ENCODE results near the gene OR1D5. TPM values are rescaled to one million over a fixed set of nuclear protein-coding genes. Genes with fewer than 3 reads are reported as not detected.

The OR1D5 gene
- polyA plus RNA-seq, 1 experiment = not detected

DNA sequence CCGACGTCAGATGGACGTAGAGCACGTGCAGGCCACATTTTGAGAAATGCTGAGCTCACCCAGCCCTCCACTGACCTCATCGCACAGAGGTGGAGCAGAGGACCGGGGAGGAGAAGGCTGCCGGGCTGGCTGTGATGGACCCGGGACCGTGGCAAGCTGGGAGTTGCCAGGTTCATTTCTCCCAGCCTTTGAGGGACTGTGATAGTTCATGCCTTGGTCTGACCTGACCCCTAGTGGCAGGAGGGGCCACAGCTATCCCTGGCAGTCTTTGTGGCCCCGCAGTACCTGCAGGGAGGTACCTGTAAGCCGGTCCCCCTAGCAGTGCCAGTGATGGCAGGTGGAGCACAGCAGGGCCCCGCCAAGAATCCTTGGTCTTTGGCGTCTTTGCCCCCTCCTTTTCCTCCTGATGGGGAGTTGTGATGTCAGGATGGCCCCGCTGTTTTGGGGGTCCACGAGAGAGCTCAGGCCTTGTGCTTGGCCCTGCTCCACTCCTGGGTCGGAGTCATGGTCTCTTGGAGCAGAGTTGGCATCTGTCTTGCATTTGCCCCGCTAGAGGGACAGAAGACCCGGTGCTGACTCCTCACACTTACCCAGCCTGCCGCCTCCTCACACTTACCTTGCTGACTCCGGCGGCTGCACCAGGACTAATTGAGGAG lies 50.4 kb downstream of the OR1D5 start:
- no peaks in the 10 kb centered on the region for H3K27me3 ChIP-seq (ENCODE audit: control insufficient read depth, insufficient read depth, low read length)
- no peak for DNase-seq (ENCODE audit: low read depth, low spot score)
- H3K27ac ChIP-seq (ENCODE audit: low read depth, low read length) = no peak overlapping the region

More for the DNA sequence above, 50.4 kb downstream of the OR1D5 start:
- ChIA-PET CTCF (interaction anchor here (0.6 to 6.6 kb wide), 14 partner anchors 24 to 294 kb away, joined by 3 to 101 read pairs (median 5); no protein-coding TSS in a partner anchor), POLR2A (interaction anchor here (0.8 kb wide), 1 partner anchor 169 kb away, joined by 3 read pairs; no protein-coding TSS in a partner anchor)
- TF ChIP-seq, protein P1, sequence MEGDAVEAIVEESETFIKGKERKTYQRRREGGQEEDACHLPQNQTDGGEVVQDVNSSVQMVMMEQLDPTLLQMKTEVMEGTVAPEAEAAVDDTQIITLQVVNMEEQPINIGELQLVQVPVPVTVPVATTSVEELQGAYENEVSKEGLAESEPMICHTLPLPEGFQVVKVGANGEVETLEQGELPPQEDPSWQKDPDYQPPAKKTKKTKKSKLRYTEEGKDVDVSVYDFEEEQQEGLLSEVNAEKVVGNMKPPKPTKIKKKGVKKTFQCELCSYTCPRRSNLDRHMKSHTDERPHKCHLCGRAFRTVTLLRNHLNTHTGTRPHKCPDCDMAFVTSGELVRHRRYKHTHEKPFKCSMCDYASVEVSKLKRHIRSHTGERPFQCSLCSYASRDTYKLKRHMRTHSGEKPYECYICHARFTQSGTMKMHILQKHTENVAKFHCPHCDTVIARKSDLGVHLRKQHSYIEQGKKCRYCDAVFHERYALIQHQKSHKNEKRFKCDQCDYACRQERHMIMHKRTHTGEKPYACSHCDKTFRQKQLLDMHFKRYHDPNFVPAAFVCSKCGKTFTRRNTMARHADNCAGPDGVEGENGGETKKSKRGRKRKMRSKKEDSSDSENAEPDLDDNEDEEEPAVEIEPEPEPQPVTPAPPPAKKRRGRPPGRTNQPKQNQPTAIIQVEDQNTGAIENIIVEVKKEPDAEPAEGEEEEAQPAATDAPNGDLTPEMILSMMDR (IDR thresholded peaks at IDR 0.05; ENCODE audit: low read depth, low read length) = peak; percentile 76
- H3K9me3 ChIP-seq (ENCODE audit: control insufficient read depth, insufficient read depth, low read length) = peaks cover 3% of the 10 kb centered on the region; the same call in 1 of the 2 replicates
- no peak overlapping the region for H3K4me3 ChIP-seq (ENCODE audit: low read depth, low read length)

Other genes with a start within 250 kb of the OR1D5 start
- not detected in 2 replicates for gene OR1D2, start 40.8 kb upstream of the OR1D5 start, polyA plus RNA-seq (2011; rRNA removed)
- not detected in 2 replicates for gene OR1G1, start 63.9 kb upstream of the OR1D5 start, polyA plus RNA-seq (2011; rRNA removed)
- gene OR1A2, start 133.9 kb upstream of the OR1D5 start, polyA plus RNA-seq (2011; rRNA removed) = not detected in 2 replicates
- gene OR1A1, start 144.1 kb upstream of the OR1D5 start, polyA plus RNA-seq (2011; rRNA removed) = not detected in 2 replicates
- not detected in 2 replicates for gene OR3A1, start 234.8 kb upstream of the OR1D5 start, polyA plus RNA-seq (2011; rRNA removed)

All from AG04450 (cell line).